Sigmoid colon (tissue), 7 donors: ENCODE results near the gene TCP11L2. TPM values are rescaled to one million over a fixed set of nuclear protein-coding genes. Genes with fewer than 3 reads are reported as not detected.

Source experiments
- DNase-seq: peaks from one replicate; pipeline ENCODE4 v3.0.0-alpha.2; 2019
- H3K27ac ChIP-seq, 4 donors: fragments of 200-600 bp; sonication (generic); one replicate each; pipeline ENCODE4 v1.5.1; 2016 to 2019; ENCODE audit warnings: mild to moderate bottlenecking in 1 of 4
- H3K27me3 ChIP-seq, 3 donors: fragments of 200-600 bp; sonication (generic); one replicate each; pipeline ENCODE4 v1.5.1; 2019; ENCODE audit warnings: mild to moderate bottlenecking in 1 of 3
- H3K36me3 ChIP-seq, 4 donors: fragments of 200-600 bp; sonication (generic); one replicate each; pipeline ENCODE4 v1.5.1; 2016 to 2019
- H3K4me1 ChIP-seq, 4 donors: fragments of 200-600 bp; sonication (generic); one replicate each; pipeline ENCODE4 v1.5.1; 2017 to 2019
- H3K4me3 ChIP-seq, 4 donors: fragments of 200-600 bp; sonication (generic); one replicate each; pipeline ENCODE4 v1.5.1; 2017 to 2019; ENCODE audit warnings: mild to moderate bottlenecking in 2 of 4, moderate library complexity in 1 of 4
- H3K9me3 ChIP-seq, 4 donors: fragments of 200-600 bp in 3 of 4; sonication (generic) in 3 of 4; one replicate each; pipeline versions ENCODE4 v1.5.1 to v1.6.1; 2013 to 2019
- CTCF ChIP-seq, 4 experiments: fragments of 450-650 bp in 3 of 4; fragments of 200-600 bp in 1 of 4; IDR thresholded peaks; one replicate each; pipeline ENCODE4 v1.5.1; 2016 to 2019; ENCODE audit warnings: antibody characterized with exemption in 4 of 4, mild to moderate bottlenecking in 3 of 4, moderate library complexity in 2 of 4
- EP300 ChIP-seq, 4 donors: sonication (generic); formaldehyde crosslinking; IDR thresholded peaks; one replicate each; pipeline ENCODE4 v1.6.1; 2017; ENCODE audit warnings: antibody characterized with exemption in 4 of 4
- POLR2A ChIP-seq, 2 donors: fragments of 450-650 bp; IDR thresholded peaks; one replicate each; pipeline ENCODE4 v1.6.1; 2016; ENCODE audit warnings: antibody characterized with exemption in 2 of 2, mild to moderate bottlenecking in 2 of 2, moderate library complexity in 2 of 2
- POLR2AphosphoS5 ChIP-seq, 4 donors: sonication (generic); formaldehyde crosslinking; IDR thresholded peaks; one replicate each; pipeline ENCODE4 v1.6.1; 2017; ENCODE audit warnings: antibody characterized with exemption in 4 of 4
- WGBS, 2 donors: extraction: QIAGEN DNeasy Blood & Tissue Kit; methylation state at CpG; one replicate each; pipeline ENCODE4 v1.1.7; 2013; 5-methylcytosine and 5-hydroxymethylcytosine counted together
- intact Hi-C: fragments of 100-400 bp; cut with DNase I; formaldehyde crosslinking; loops from one replicate; pipeline ENCODE4 v1.15.1; 2023
- polyA plus RNA-seq, 3 donors: library from polyadenylated mRNA; stranded (reverse); fragments of 200-250 nt; gene quantifications; one replicate each; pipeline ENCODE4 v1.2.3, GENCODE V29; 2013
- total RNA-seq, 4 donors: library from RNA; depleted of rRNA; stranded (reverse); fragments of >200 nt; gene quantifications; one replicate each; pipeline ENCODE4 v1.1.0, GENCODE V29; 2016
- donor health status: healthy with polysubstance abuse.
- donor health status: Bipolar disorder and iron deficiency.
- donor health status: healthy.

The TCP11L2 gene
- 10 to 100 TPM; 38.4 to 53.5 (median 49.3) TPM for total RNA-seq
- 1 to 10 TPM; 3.0 to 9.5 (median 9.3) TPM for polyA plus RNA-seq

- Histone ChIP-seq H3K27me3 (no peaks in the 10 kb centered on the region), H3K4me1 (peaks cover 0 to 54% (median 51%) of the 10 kb centered on the region in 4 donors), H3K27ac (peak within 1 kb of the TSS; percentile 83 to 98 (median 95)), H3K36me3 (no peaks in the 10 kb centered on the region), H3K4me3 (peak within 1 kb of the TSS; percentile 60 to 98 (median 92)), H3K9me3 (no peaks in the 10 kb centered on the region)
- peak in 1 of 2 donors; percentile 25 for TF ChIP-seq POLR2A (IDR thresholded peaks at IDR 0.05)
- peak in 2 of 4 donors; percentile 55 to 56 for TF ChIP-seq POLR2AphosphoS5 (IDR thresholded peaks at IDR 0.05)
- TF ChIP-seq EP300 (IDR thresholded peaks at IDR 0.05): no peak
- DNase-seq: peak; percentile 93
- WGBS, 2 donors: 1% methylated on average over 76 of the region's 76 CpGs
- intact Hi-C loops: loop anchor here (2.0 to 5.0 kb wide), 4 partner anchors 55 to 470 kb away; partner anchors contain the start of genes NUAK1, POLR3B and RIC8B
Measured at GRCh38 chr12:106302401-106303201, at the start of gene TCP11L2. TCP11L2 (plus strand) TSS chr12:106302733; CDS start chr12:106311076, 8,343 bp downstream.

DNA sequence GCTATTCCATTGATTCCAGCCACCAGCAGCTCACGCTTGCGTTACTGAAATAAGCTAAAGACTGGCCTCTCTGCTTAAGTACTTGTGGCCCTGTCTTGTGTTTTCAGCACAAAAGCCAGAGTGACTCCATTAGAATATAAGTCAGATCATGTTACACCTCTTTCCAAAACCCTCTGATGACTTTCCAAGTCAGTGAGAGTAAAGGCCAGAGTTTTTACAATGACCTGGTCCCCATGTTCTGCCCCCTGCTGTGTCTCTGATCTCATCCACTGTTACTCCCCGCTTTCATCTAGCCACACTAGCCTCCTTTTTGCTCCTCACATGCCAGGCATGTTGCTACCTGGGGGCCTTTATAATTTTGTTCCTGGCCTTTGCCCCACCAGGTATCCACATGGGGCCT is 47.8 kb upstream of the TCP11L2 start:
- no peak for TF ChIP-seq POLR2A (IDR thresholded peaks at IDR 0.05)
- TF ChIP-seq EP300 (IDR thresholded peaks at IDR 0.05): no peak
- TF ChIP-seq CTCF (IDR thresholded peaks at IDR 0.05): no peak
- TF ChIP-seq POLR2AphosphoS5 (IDR thresholded peaks at IDR 0.05): no peak
- H3K4me1 ChIP-seq: no peaks in the 10 kb centered on the region
- no peaks in the 10 kb centered on the region for H3K36me3 ChIP-seq
- intact Hi-C loops: no loop called here
- no peak for DNase-seq
- no peaks in the 10 kb centered on the region for H3K9me3 ChIP-seq
- no peaks in the 10 kb centered on the region for H3K27me3 ChIP-seq
- H3K4me3 ChIP-seq: no peak overlapping the region
- no peak overlapping the region for H3K27ac ChIP-seq
- 94 to 95% methylated on average over 3 of the region's 3 CpGs for whole genome bisulfite sequencing, 2 donors

- H3K27me3 ChIP-seq: no peaks in the 10 kb centered on the region
- intact Hi-C loops: no loop called here
- H3K36me3 ChIP-seq: no peaks in the 10 kb centered on the region
- H3K9me3 ChIP-seq: no peaks in the 10 kb centered on the region
- DNase-seq: no peak
- no peaks in the 10 kb centered on the region for H3K4me1 ChIP-seq
- H3K27ac ChIP-seq: no peak overlapping the region
- no peak overlapping the region for H3K4me3 ChIP-seq
- 93% methylated on average over 3 of the region's 3 CpGs for WGBS, 2 donors
- TF ChIP-seq EP300 (IDR thresholded peaks at IDR 0.05) (no peak), POLR2A (IDR thresholded peaks at IDR 0.05) (no peak), POLR2AphosphoS5 (IDR thresholded peaks at IDR 0.05) (no peak), CTCF (IDR thresholded peaks at IDR 0.05) (no peak)
Measured at GRCh38 chr12:106255493-106255892, 47.0 kb upstream of the TCP11L2 start.

DNA sequence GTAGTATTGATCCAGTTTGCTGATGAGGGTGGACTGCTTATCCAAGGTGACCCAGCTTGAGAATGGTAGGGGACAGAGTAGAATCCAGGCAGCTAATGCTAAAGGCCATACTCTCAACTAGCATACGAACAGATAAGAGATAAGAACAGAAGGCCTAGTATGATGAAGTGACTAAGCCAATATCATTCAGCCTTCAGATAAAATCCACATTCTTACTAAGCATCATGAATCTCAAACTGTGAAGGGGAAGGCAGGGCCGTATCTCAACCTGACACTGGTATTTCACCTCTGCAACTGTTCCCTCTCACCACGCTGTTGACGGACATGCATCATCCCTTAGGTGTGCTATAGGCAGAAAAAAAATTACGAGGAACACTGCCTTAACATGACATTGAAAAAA is 46.6 kb upstream of the TCP11L2 start:
- no peaks in the 10 kb centered on the region for H3K9me3 ChIP-seq
- WGBS, 2 donors: 84 to 94% methylated on average over 5 of the region's 5 CpGs
- H3K27ac ChIP-seq: no peak overlapping the region
- intact Hi-C loops: no loop called here
- H3K4me1 ChIP-seq: no peaks in the 10 kb centered on the region
- no peak overlapping the region for H3K4me3 ChIP-seq
- no peaks in the 10 kb centered on the region for H3K27me3 ChIP-seq
- TF ChIP-seq POLR2A (IDR thresholded peaks at IDR 0.05) (no peak), CTCF (IDR thresholded peaks at IDR 0.05) (no peak), EP300 (IDR thresholded peaks at IDR 0.05) (no peak), POLR2AphosphoS5 (IDR thresholded peaks at IDR 0.05) (no peak)
- no peaks in the 10 kb centered on the region for H3K36me3 ChIP-seq
- no peak for DNase-seq

DNA sequence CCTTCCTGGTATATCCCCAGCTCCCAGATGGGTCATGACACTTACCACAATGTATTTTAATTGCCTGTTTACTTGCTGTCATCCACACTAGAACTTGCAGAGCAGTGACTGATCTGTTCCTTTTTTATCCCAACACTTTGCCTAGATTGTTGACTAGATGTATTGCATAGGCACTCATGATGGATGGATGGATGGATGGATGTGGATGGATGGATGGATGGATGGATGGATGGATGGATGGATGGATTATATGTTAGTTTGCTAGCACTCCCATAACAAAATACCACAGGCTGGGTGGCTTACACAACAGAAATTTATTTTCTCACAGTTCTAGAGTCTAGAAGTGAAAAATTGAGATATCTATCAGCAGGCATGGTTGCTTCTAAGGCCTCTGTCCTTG is 46.0 kb upstream of the TCP11L2 start:
- no peaks in the 10 kb centered on the region for H3K4me1 ChIP-seq
- H3K4me3 ChIP-seq: no peak overlapping the region
- H3K9me3 ChIP-seq: no peaks in the 10 kb centered on the region
- intact Hi-C loops: no loop called here
- TF ChIP-seq CTCF (IDR thresholded peaks at IDR 0.05) (no peak), POLR2AphosphoS5 (IDR thresholded peaks at IDR 0.05) (no peak), POLR2A (IDR thresholded peaks at IDR 0.05) (no peak), EP300 (IDR thresholded peaks at IDR 0.05) (no peak)
- no peak for DNase-seq
- H3K27me3 ChIP-seq: no peaks in the 10 kb centered on the region
- H3K27ac ChIP-seq: no peak overlapping the region
- no peaks in the 10 kb centered on the region for H3K36me3 ChIP-seq
